ENCODE data around the gene ECM2.

Gene ECM2

GRCh38 chr9:92457576-92457975 lies 78.2 kb downstream of the ECM2 start:
- DNase-seq: no peak

GRCh38 chr9:92455217-92455616 lies 80.6 kb downstream of the ECM2 start:
- no peak for DNase-seq

DNA sequence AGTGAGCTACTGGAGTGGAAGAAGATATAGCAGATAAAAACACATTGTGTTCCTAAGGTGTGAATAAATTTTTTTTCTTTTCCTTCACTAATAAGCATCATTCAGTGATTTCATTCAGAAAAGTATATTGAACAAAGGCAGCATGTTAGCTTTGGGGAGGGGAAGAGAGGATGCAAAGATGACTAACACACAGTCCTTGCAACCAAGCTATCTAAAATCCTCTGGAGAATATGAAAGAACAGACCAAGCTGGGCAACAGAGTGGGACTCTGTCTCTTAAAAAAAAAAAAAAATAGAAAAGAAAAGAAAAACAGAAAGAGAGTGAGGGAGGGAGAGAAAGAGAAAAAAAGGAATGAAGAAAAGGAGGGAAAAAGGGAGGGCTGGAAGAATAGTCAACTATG lies 89.3 kb downstream of the ECM2 start:
- no peak for DNase-seq

Measured in NCI-H187 (cell line).